LNCAP (cell line): ENCODE data around the gene SBF2.

Source experiments
- TF ChIP-seq, protein P1 (sequence below): fragments of 450-650 bp; IDR thresholded peaks from 2 replicates; pipeline ENCODE4 v1.5.1; 2017; ENCODE audit warnings: mild to moderate bottlenecking

The SBF2 gene

GRCh38 chr11:10155793-10156490 lies 138.1 kb downstream of the SBF2 start:
- TF ChIP-seq, protein P1, sequence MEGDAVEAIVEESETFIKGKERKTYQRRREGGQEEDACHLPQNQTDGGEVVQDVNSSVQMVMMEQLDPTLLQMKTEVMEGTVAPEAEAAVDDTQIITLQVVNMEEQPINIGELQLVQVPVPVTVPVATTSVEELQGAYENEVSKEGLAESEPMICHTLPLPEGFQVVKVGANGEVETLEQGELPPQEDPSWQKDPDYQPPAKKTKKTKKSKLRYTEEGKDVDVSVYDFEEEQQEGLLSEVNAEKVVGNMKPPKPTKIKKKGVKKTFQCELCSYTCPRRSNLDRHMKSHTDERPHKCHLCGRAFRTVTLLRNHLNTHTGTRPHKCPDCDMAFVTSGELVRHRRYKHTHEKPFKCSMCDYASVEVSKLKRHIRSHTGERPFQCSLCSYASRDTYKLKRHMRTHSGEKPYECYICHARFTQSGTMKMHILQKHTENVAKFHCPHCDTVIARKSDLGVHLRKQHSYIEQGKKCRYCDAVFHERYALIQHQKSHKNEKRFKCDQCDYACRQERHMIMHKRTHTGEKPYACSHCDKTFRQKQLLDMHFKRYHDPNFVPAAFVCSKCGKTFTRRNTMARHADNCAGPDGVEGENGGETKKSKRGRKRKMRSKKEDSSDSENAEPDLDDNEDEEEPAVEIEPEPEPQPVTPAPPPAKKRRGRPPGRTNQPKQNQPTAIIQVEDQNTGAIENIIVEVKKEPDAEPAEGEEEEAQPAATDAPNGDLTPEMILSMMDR, result no peak

- TF ChIP-seq, protein P1, result no peak
These were observed 143.2 kb downstream of the SBF2 start for GRCh38 chr11:10150800-10151199.

DNA sequence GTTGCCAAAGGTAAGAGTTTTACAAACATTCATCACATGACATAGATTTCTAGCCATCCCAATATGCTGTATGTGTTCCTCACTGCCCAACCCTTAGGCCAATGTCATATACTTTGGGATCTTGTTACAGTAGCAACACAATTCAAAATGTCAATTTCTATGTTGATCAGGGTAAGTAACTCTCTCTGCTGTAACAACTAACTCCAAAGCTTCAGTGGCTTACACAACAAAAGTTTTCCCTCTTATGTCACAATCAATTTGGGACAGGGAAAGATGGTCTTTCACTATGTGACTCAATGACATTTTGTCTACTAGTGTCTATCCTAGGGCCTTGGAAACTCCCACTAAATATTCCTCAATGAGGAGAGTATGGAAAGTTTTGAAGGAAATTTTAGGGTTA lies 144.5 kb downstream of the SBF2 start:
- TF ChIP-seq, protein P1, result no peak

- TF ChIP-seq, protein P1, result no peak
These were observed 146.8 kb downstream of the SBF2 start for GRCh38 chr11:10147195-10147594.

DNA sequence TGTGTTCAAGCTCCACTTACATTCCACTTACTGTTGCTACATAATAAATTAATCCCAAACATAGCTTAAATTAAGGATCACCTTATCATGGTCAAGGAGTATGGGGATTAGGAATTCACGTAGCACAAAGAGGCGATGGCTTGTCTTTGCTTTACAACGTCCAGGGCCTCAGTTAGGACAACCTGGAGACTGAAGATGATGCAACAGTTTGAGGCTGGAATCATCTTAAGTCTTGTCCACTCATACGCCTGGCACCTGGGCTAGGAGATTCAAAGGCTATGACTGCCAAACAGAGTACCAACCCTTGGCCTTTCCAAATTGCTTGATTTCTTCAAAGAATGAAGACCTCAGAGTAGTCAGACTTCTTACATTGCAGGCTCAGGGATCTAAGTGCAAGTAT lies 149.1 kb downstream of the SBF2 start:
- TF ChIP-seq, protein P1, result no peak

GRCh38 chr11:10139656-10140055 lies 154.4 kb downstream of the SBF2 start:
- TF ChIP-seq, protein P1, result no peak

- TF ChIP-seq, protein P1, result no peak
These were observed 154.9 kb downstream of the SBF2 start for GRCh38 chr11:10139143-10139542.
